OCI-LY1 (cell line): ENCODE measurements around the gene GAPDHS.

Experiments
- H2AFZ ChIP-seq: fragments of 200-600 bp; sonication (generic), shearing (Covaris generic); 2 replicates; pipeline ENCODE4 v1.6.0; 2014; ENCODE audit warnings: antibody characterized with exemption, mild to moderate bottlenecking, low read length
- H3F3A ChIP-seq: fragments of 200-600 bp; sonication (generic), shearing (Covaris generic); 2 replicates; pipeline ENCODE4 v1.6.0; 2014; ENCODE audit warnings: mild to moderate bottlenecking, antibody characterized with exemption, low read length, moderate library complexity; ENCODE audit not compliant: insufficient read depth
- H3K27ac ChIP-seq: fragments of 200-600 bp; sonication (generic); 2 replicates; pipeline ENCODE4 v1.5.1; 2014; ENCODE audit warnings: low read length, mixed run types, mild to moderate bottlenecking, low read depth; ENCODE audit not compliant: poor library complexity, severe bottlenecking
- H3K27me3 ChIP-seq: fragments of 200-600 bp; sonication (generic); 2 replicates; pipeline ENCODE4 v1.6.0; 2014; ENCODE audit warnings: antibody characterized with exemption, mild to moderate bottlenecking, low read length, moderate library complexity; ENCODE audit not compliant: insufficient read depth
- H3K36me3 ChIP-seq: fragments of 200-600 bp; sonication (generic); 2 replicates; pipeline ENCODE4 v1.6.1; 2014; ENCODE audit warnings: mild to moderate bottlenecking, antibody characterized with exemption, low read length, moderate library complexity, mixed read lengths; ENCODE audit not compliant: insufficient read depth
- H3K4me1 ChIP-seq: fragments of 200-600 bp; sonication (generic); 2 replicates; pipeline ENCODE4 v1.5.1; 2014; ENCODE audit warnings: mild to moderate bottlenecking, low read length, moderate library complexity; ENCODE audit not compliant: insufficient read depth, severe bottlenecking
- H3K4me2 ChIP-seq: fragments of 200-600 bp; sonication (generic), shearing (Covaris generic); 2 replicates; pipeline ENCODE4 v1.6.1; 2014; ENCODE audit warnings: low read length
- H3K4me3 ChIP-seq: fragments of 200-600 bp; sonication (generic); 2 replicates; pipeline ENCODE4 v1.5.1; 2014; ENCODE audit warnings: low read length, low read depth, mild to moderate bottlenecking, mixed read lengths; ENCODE audit not compliant: poor library complexity, severe bottlenecking
- H3K79me2 ChIP-seq: fragments of 200-600 bp; shearing (Covaris generic); 2 replicates; pipeline ENCODE4 v1.6.1; 2016; ENCODE audit warnings: mixed run types, low read length, mixed read lengths; ENCODE audit not compliant: insufficient read depth
- H3K9ac ChIP-seq: fragments of 200-600 bp; sonication (generic), shearing (Covaris generic); 2 replicates; pipeline ENCODE4 v1.6.1; 2014; ENCODE audit warnings: mild to moderate bottlenecking, low read length, mixed read lengths
- H3K9me2 ChIP-seq: fragments of 200-600 bp; sonication (generic), shearing (Covaris generic); 2 replicates; pipeline ENCODE4 v1.6.1; 2014; ENCODE audit warnings: low read depth, mild to moderate bottlenecking, low read length, mixed read lengths
- H3K9me3 ChIP-seq: fragments of 200-600 bp; shearing (Covaris generic); 2 replicates; pipeline ENCODE4 v1.6.1; 2014; ENCODE audit warnings: low read length, mixed read lengths
- H4K20me1 ChIP-seq: fragments of 200-600 bp; sonication (generic), shearing (Covaris generic); 2 replicates; pipeline ENCODE4 v1.6.0; 2016; ENCODE audit warnings: mild to moderate bottlenecking, low read length; ENCODE audit not compliant: insufficient read depth
- CTCF ChIP-seq: fragments of 200-600 bp; sonication (generic), shearing (Covaris generic); IDR thresholded peaks from 2 replicates; pipeline ENCODE4 v1.5.1; 2017; ENCODE audit warnings: mild to moderate bottlenecking, antibody characterized with exemption, low read length, moderate library complexity, mixed read lengths
- EZH2 ChIP-seq: fragments of 200-600 bp; sonication (generic), shearing (Covaris generic); IDR thresholded peaks from 2 replicates; pipeline ENCODE4 v1.8.0; 2017; ENCODE audit warnings: borderline replicate concordance, mixed run types, mild to moderate bottlenecking, antibody characterized with exemption, low read length, moderate library complexity, mixed read lengths

Gene GAPDHS

DNA sequence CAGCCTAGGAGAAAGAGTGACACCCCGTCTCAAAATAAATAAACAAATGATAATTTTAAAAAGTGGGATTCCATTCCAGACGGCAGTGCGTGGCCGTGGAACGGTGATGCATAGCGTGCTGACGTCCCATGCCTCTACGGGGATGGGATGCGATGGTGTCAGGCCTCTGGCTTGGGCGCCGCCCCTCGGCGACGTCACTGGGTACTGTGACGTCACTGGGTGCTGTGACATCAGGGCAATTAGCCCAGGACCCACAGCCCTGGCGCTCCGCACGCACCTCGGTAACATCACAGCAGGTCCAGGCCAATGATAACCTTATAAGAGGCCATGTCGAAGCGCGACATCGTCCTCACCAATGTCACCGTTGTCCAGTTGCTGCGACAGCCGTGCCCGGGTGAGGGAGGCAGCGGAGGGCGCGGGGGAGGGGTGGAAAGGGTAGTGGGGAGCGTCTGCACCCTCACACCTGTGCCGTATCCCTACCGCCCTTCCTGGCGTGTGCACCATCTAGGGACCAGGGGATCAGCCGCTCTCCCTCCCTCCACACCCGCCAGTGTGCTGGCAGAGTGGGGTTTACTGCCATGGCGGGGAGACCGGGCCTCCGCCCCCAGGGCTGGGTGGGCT is at the start of gene GAPDHS:
Gene GAPDHS, plus strand, starts transcription at position 256 of the 621 bp plus-strand sequence. Its CDS starts 72 bp downstream, at position 328.
- no peaks in the 10 kb centered on the region for H3K9me3 ChIP-seq
- no peak within 1 kb of the TSS for H3K4me3 ChIP-seq
- H4K20me1 ChIP-seq: no peaks in the 10 kb centered on the region
- H3K9me2 ChIP-seq: no peaks in the 10 kb centered on the region
- no peaks in the 10 kb centered on the region for H3K27me3 ChIP-seq
- no peaks in the 10 kb centered on the region for H3K36me3 ChIP-seq
- no peak within 1 kb of the TSS for H2AFZ ChIP-seq
- no peaks in the 10 kb centered on the region for H3K4me1 ChIP-seq
- no peaks in the 10 kb centered on the region for H3K79me2 ChIP-seq
- no peak within 1 kb of the TSS for H3K27ac ChIP-seq
- no peaks in the 10 kb centered on the region for H3F3A ChIP-seq
- H3K4me2 ChIP-seq: no peak within 1 kb of the TSS
- H3K9ac ChIP-seq: no peak within 1 kb of the TSS
- TF ChIP-seq CTCF: no peak
- no peak for TF ChIP-seq EZH2

DNA sequence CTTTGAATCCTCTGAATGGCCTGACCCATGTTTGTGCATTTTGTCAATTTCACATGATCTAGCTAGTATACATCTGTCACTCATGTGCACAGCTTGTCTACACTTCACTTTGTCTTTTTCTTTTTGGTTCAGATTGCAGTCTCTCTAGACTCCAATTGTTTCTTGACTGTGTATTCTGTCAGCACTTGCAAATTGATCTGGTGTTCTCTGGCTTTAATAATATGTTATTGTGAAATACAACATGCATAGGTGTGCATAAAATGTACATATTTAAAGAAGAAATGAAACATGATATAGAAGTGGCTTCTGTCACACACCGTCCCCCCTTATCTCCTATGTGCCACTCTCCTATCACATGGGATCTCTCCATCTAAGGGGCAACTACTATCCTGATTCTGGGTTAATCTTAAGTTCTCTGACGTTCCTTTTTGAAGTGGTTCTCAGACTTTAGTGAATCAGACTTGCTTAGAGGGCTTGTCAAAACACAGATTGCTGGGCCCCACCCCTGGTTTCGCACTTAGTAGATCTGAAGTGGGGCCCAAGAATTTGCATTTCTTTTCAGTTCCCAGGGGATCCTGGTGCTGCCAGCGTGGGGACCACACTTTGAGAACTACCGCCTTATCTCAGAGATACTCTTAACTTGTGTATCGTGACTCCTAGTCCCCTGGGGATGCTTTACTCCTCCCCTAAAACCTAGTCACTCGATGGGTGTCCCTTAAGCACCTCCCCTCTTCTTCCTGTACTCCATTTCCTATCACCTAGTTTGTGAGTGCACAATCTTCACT is 48.8 kb upstream of the GAPDHS start:
- H3K27me3 ChIP-seq: no peaks in the 10 kb centered on the region; the same call in 1 of the 2 replicates
- no peak overlapping the region for H2AFZ ChIP-seq
- no peak overlapping the region for H3K4me3 ChIP-seq
- H3K9ac ChIP-seq: no peak overlapping the region
- no peaks in the 10 kb centered on the region for H3K9me2 ChIP-seq
- peaks cover 8% of the 10 kb centered on the region for H3K4me1 ChIP-seq
- no peaks in the 10 kb centered on the region for H3K79me2 ChIP-seq
- no peak overlapping the region for H3K27ac ChIP-seq
- TF ChIP-seq CTCF: no peak
- no peak for TF ChIP-seq EZH2
- H4K20me1 ChIP-seq: no peaks in the 10 kb centered on the region
- no peaks in the 10 kb centered on the region for H3F3A ChIP-seq
- H3K4me2 ChIP-seq: no peak overlapping the region
- H3K36me3 ChIP-seq: no peaks in the 10 kb centered on the region
- H3K9me3 ChIP-seq: no peaks in the 10 kb centered on the region

GRCh38 chr19:35486268-35486708 is 47.0 kb upstream of the GAPDHS start:
- peaks cover 8% of the 10 kb centered on the region for H3K4me1 ChIP-seq
- H4K20me1 ChIP-seq: no peaks in the 10 kb centered on the region
- H3K9me3 ChIP-seq: no peaks in the 10 kb centered on the region
- no peak overlapping the region for H3K9ac ChIP-seq
- H3K4me3 ChIP-seq: no peak overlapping the region
- H3K79me2 ChIP-seq: no peaks in the 10 kb centered on the region
- no peaks in the 10 kb centered on the region; the same call in 1 of the 2 replicates for H3K27me3 ChIP-seq
- no peak for TF ChIP-seq CTCF
- no peak for TF ChIP-seq EZH2
- H3K36me3 ChIP-seq: no peaks in the 10 kb centered on the region
- H3K4me2 ChIP-seq: no peak overlapping the region
- H3F3A ChIP-seq: no peaks in the 10 kb centered on the region
- no peaks in the 10 kb centered on the region for H3K9me2 ChIP-seq
- H3K27ac ChIP-seq: no peak overlapping the region
- no peak overlapping the region for H2AFZ ChIP-seq
